GM18873 (cell line): Measurements from ENCODE around the gene ACOX1.

Experiments used
- ATAC-seq: cut with Tn5 transposase; IDR thresholded peaks from one replicate; pipeline ENCODE4 v1.9.1; 2021; ENCODE audit warnings: mild to moderate bottlenecking, moderate library complexity, moderate number of reproducible peaks; ENCODE audit not compliant: unreplicated experiment, low FRiP score

Gene ACOX1

GRCh38 chr17:76008630-76009425, 29.9 kb upstream of the ACOX1 start:
- no peak for ATAC-seq

GRCh38 chr17:76008208-76008607, 29.2 kb upstream of the ACOX1 start:
- ATAC-seq, result no peak

GRCh38 chr17:76007850-76008165, 28.8 kb upstream of the ACOX1 start:
- ATAC-seq, result no peak

GRCh38 chr17:76007131-76007849, 28.3 kb upstream of the ACOX1 start:
- ATAC-seq, result no peak

GRCh38 chr17:76005263-76006149, 26.5 kb upstream of the ACOX1 start:
- no peak for ATAC-seq

- no peak for ATAC-seq
Observed at GRCh38 chr17:76004750-76005262, 25.8 kb upstream of the ACOX1 start.

GRCh38 chr17:76003915-76004314, 24.9 kb upstream of the ACOX1 start:
- ATAC-seq, result no peak

- no peak for ATAC-seq
Observed at GRCh38 chr17:76002100-76002499, 23.1 kb upstream of the ACOX1 start.

- no peak for ATAC-seq
Observed at GRCh38 chr17:76000755-76001521, 22.0 kb upstream of the ACOX1 start, which contains the start of gene CDK3. CDK3 (plus strand) TSS chr17:76000855; CDS start chr17:76001426, 571 bp downstream.

- no peak for ATAC-seq
Observed at GRCh38 chr17:76000016-76000754, 21.2 kb upstream of the ACOX1 start.

GRCh38 chr17:75998327-75998795, 19.4 kb upstream of the ACOX1 start:
- ATAC-seq, result no peak

GRCh38 chr17:75996665-75997590, 18.0 kb upstream of the ACOX1 start:
- ATAC-seq, result no peak

GRCh38 chr17:75995385-75995925, 16.5 kb upstream of the ACOX1 start:
- ATAC-seq, result no peak

GRCh38 chr17:75994802-75995370, 15.9 kb upstream of the ACOX1 start:
- no peak for ATAC-seq

GRCh38 chr17:75991396-75991795, 12.4 kb upstream of the ACOX1 start:
- ATAC-seq, result no peak

GRCh38 chr17:75987041-75987440, 8.1 kb upstream of the ACOX1 start:
- ATAC-seq, result no peak

GRCh38 chr17:75985986-75986385, 7.0 kb upstream of the ACOX1 start:
- no peak for ATAC-seq
